ENCODE data around the gene TAOK2.
"Not testable (repeated sequence)": the region's sequence is repeated elsewhere in the genome, so short reads cannot be mapped to it uniquely, and the experiment has no call there.

TAOK2 gene

DNA sequence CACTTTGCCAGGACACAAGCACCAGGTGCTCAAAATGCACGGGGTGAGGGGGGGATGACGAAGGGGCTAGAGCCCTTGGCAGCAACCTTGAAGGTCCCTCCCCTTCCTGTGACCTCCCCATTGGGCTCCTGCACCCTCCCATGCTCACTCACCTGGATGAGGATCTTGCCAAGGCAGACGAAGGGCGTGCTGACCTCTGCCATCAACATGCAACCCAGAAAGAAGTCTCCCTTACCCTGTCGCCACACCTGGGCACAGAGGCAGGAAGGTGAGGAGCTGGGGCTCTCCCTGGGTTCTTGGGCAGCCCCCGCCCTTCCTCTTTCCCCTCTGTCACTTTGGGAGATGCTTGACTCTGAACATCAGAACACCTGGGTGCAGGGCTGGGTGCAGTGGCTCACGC, 51.9 kb downstream of the TAOK2 start:
- no peak for DNase-seq (ENCODE audit: low spot score)

DNA sequence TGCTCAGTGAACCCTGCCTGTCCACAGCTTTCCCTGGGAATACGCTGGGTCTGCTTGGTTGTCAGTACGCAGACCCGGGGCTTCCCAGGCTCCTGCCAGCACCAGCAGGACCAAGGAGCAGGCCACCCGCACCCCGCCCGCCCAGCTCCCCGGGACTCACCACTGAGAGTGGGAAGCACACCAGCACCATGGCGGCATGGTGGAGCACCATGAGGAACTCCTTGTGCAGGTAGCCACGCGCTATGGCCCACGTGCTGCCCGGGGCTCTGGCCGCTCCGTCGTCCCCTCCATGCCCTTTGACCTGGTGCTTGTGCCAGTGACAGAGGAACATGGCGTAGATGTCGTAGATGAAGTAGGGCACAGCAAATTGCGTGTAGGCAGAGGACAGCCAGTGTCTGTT, 52.8 kb downstream of the TAOK2 start:
- DNase-seq (ENCODE audit: low spot score): no peak

DNA sequence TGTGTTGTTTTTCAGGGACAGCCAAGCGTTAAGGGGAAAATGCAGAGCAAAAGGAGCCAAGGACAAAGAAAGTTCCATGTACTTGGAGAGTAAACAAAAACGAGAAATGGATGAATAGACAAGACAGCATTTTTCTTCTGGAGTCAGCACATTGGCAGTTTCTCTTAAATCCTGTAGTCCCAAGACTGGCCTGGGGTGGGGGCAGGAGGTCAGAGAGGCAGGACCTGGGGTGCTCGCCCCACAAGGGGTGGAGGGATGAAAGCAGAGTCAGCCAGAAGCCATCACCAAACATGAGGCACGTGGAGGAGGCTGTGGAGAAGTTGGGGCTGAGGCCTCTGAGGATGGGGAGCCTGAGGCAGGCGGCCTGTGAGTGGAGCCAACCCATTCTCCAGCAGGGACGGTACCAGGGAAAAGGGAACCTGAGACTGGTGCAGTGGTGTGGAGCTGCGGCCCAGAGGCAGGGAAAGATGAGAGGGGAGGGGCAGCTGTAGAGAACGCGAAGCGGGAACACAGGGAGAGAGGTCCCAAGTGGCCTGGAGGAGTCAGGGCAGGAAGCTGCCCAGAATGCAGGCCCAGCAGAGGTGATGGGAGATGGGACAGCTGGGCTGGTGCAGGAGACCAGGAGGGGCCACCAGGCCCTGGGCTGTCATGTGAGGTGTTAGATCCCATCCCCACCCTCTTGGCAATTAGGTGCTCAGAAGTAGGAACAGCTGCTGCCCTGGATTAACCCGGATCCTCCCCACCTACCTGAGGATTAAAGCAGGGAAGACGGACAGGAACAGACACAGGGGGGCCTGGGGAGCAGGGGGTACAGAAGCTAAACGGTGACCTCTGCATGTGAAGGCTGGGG, 54.1 kb downstream of the TAOK2 start:
- DNase-seq (ENCODE audit: low spot score): peak; percentile 86

DNA sequence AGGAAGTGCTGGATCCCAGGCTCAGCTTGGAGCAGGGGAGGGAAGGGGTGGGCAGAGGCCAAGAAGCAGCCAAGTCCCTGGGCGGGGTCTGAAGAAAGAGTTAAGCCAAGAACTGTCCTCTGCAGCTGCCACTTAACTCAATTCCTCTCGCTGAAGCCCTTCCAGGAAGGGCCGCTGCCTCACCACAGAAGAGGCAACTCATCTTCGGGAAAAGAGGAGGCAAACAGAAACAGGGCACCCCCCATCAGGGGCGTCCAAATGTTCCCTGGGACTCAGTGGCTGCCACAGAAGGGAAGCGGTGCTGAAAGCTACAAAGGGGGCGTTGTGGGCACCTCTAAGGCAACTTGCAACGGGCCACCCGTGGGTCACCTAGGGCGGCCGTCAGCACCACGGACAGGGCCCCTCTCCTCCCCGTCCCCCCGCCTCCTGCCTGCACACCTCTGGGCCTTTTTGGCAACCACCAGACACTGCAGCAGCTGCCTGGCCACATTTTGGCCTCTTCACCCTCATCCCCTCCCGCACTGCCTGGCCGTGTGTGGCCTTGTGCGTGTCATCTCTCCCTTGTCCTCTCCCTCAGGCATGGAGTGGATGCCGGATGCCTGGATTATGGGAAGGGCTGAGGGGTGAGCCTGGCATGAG, 54.9 kb downstream of the TAOK2 start:
- no peak for DNase-seq (ENCODE audit: low spot score)

DNA sequence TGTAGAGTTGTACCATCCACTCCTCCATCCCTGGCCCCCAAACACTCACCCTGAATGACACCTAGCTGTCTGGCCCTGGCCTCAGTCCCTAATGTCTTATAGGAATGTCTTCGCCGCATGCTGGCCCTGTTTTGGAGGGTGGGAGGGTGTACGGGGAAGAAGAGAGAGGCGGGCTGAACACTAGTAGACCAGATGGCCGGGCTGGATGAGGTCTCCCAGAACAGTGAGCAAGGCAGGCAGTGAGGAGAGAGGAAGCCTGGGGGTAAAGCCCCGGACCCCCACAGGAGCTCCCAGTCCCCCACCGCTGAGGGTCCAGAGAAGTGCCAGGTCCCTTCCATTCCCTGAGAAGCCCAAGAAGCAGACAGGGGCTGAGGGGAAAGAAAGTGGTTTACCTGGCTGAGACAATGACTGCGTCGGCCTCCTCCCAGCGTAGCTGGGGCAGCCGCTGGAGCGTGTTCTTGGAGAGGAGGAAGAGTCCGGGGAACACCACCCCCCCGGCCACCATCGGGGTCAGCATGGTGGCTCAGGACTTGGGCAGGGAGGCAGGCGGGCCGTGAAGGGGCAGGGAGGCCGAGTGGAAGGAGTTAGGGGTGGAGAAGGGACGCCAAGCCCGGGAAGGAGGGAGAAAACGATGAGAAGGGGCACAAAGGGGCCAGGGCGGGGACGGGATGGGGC, 56.5 kb downstream of the TAOK2 start:
- DNase-seq (ENCODE audit: low spot score): no peak

DNA sequence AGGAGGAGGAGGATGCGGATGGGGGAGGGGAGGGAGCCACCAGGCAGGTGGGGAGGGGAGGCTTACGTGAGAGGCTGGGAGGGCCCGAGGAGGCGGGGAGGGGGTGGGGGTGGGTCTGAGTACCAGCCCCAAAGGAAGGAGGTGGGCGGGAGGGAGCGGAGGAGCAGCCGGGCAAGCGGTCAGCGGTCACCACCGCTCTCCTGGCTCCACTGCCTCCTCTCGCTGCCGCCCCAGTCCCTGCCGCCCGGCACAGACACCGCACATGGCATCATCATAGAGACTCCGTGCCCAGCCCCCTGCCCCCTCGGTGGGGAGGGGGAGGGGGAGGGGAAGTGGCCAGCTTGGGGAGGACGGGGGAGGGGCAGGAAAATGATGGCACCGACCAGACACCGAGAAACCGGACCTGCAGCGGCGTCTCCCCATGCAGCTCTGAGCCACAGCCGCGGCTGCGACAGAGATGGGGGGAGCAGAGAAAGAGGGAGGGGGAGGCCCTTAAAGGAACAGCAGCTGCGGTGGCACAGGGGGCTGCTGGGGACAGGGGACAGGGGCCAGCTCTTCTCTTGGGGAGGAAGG, 57.3 kb downstream of the TAOK2 start, which contains the start of gene TLCD3B:
TLCD3B (minus strand) TSS at position 431 of the 573 bp plus-strand sequence. CDS start 744 bp downstream, outside the sequence.
- DNase-seq (ENCODE audit: low spot score): peak; percentile 64

DNA sequence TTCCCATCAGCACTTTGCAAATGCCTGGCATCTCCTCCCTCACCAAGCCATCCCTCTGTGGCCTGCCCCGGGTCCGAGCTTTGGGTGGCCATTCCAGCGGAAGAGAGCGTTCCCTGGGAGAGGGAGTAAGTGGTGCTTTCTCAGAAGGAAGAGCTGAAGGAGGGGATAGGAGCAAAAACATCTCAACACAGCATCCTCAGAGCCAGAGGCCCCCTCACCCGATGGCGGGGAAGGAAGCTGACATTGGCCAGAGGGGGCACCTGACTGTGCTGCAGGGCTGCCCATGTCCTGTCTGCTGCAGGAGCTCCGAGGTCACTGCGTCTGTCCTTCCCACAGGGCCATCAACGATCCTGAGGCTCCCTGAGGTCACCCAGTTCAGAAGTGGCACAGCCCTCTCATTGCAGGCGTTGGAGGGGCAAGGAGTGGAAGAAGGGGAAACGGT, 57.8 kb downstream of the TAOK2 start:
- no peak for DNase-seq (ENCODE audit: low spot score)

DNA sequence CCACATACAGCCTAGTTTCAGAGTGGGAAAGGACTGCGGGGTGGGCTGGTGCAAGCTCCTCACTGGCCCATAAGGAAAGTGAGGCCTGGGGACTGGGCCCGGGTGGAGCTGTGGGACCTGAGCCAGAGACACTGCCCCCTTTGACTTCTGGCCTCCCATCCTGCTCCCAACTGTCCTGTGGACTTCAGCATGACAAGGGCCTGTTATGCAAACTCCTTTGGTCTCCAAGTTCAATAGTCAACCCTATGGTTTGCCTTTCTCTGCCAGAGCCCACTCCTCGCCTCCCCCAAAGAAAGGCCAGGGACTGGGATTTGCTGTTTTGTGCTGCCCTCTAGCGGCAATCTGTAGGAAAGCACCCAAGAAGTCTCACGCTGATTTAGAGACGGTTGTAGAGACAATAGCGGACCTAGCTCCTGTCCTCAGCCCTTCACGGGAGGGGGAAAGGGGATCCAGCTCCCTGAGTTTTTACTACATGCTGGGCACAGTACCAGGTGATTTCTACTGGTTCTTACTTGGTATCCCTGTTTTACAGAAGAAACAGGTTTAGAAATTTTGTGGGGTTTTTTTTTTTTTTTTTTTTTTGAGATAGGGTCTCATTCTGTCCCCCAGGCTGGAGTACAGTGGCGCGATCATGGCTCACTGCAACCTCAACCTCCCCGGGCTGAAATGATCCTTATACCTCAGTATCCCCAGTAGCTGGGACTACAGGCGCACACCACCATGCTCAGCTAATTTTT, 58.6 kb downstream of the TAOK2 start:
- peak; percentile 75 for DNase-seq (ENCODE audit: low spot score)

DNA sequence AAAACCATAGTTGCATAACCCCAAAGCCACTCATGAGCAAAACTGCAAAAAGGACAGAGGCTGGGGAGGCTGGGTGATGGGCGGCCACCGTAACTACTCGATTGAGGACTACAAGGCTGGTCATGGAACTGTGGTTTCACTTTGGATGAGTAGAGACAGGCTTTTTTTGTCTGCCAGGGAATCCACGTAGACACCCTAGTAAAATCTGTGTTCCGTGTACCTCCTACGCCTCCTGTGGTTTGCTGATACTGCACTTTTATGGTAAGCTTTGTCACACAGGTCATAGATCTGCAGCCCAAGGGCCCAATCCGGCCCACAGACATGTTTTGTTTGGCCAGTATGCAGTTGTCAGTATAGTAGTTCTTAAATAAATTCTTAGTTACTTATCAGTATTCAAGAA, 59.6 kb downstream of the TAOK2 start:
- DNase-seq (ENCODE audit: low spot score): no peak

DNA sequence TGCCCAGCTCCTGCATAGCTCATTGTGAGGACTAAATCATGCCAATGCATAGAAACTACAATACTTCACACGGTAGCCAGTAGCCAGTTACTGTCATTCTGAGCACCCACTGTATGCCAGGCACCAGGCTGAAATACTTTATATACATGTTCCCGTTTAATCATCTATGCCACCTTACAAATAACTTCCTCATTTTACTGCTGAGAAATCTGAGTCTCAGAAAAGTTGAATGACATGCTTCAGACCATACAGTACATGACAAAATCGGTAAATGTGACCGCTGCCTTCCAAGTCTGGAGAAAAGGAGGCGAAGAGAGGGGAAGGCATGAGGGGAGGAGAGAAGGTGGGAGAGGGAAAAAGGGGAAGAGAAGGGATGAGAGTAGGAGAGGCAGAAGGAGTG, 66.6 kb downstream of the TAOK2 start:
- DNase-seq (ENCODE audit: low spot score): no peak

DNA sequence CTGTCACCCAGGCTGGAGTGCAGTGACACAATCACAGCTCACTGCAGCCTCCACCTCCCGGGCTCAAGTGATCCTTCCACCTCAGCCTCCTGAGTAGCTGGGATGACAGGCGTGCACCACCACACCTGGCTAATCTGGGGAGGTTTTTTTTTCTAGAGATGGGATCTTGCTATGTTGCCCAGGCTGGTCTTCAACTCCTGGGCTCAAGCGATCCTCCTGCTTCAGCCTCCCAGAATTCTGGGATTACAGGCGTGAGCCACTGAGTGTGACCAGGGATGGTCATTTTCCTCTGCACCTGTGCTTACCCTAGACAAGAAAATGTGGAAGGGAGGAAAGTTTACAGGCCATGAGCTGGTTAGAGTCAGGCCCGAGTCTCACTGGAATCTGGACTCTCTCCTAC, 67.0 kb downstream of the TAOK2 start:
- DNase-seq (ENCODE audit: low spot score): not testable (repeated sequence)

DNA sequence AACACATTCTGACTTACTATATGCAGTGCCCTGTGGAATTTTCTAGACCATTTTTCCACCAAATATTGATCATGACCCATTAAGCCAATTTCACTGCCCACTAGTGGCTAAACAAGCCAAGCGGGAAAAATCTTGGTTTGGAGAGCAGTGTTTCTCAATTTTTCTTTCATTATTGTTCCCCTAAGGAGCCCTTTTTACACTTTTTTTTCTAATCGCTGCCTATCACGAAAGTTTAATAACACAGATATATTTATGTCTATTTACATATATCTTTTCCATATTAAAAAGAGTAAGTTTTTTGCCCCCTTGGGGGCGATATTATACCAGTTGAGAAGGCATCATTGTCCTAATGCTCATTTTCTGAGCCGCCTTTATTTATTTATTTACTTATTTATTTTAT, 68.2 kb downstream of the TAOK2 start:
- no peak for DNase-seq (ENCODE audit: low spot score)
